ENCODE results near the gene ARL3. TPM values are rescaled to one million over a fixed set of nuclear protein-coding genes. Genes with fewer than 3 reads are reported as not detected.

ARL3 gene
- total and polyA plus RNA-seq, 5 experiments from 2014 or later = 3.6 to 4.4 (median 3.8) TPM

DNA sequence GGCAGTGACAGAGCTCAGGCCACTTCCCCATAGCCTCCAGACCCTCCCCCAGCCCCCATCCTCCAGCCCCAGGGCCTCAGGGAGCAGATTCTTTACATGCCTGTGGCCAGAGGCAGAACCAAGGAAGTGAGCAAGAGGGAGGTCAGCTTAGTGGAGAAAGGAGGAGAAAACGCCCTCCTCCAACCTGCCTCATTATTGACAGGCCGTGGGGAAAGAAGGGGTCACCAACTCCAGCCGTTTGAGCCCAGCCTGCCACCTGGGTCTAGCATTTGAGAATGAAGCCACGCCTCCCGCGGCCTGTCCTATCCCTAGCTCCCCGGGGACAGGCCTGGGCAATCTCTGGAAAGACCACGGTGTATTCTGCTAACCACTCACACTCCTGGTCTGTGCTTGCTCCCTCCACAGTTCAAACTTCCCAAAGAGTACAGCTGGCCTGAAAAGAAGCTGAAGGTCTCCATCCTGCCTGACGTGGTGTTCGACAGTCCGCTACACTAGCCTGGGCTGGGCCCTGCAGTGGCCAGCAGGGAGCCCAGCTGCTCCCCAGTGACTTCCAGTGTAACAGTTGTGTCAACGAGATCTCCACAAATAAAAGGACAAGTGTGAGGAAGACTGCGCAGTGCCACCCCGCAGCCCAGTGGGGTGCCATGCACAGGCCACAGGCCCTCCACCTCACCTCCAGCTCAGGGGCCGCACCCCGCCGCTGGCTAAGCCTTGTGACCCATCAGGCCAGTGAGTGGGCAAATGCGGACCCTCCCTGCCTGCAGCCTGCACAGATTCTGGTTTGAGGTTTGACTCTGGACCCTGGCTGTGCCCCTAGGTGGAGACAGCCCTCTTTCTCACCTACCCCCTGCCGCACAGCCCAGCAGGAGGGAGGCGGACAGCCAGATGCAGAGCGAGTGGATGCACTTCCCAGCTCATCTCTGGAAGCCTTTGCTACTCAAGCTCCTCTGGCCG, 84.3 kb downstream of the ARL3 start:
- Mint-ChIP-seq H3K4me3 (no peak overlapping the region), H3K9me3 (no peaks in the 10 kb centered on the region), H3K4me1 (peaks cover 23 to 42% (median 36%) of the 10 kb centered on the region in 4 donors), H3K36me3 (peaks cover 0 to 2% (median 0%) of the 10 kb centered on the region in 3 donors), H3K27me3 (no peaks in the 10 kb centered on the region), H3K27ac (peak overlapping the region in 6 of 10 donors; percentile 43 to 77 (median 54))
- ATAC-seq (no peak), DNase-seq (no peak)
- POLR2A ChIA-PET = interaction anchor here (0.9 kb wide), 1 partner anchor 16 kb away, joined by 3 read pairs; no protein-coding TSS in a partner anchor

DNA sequence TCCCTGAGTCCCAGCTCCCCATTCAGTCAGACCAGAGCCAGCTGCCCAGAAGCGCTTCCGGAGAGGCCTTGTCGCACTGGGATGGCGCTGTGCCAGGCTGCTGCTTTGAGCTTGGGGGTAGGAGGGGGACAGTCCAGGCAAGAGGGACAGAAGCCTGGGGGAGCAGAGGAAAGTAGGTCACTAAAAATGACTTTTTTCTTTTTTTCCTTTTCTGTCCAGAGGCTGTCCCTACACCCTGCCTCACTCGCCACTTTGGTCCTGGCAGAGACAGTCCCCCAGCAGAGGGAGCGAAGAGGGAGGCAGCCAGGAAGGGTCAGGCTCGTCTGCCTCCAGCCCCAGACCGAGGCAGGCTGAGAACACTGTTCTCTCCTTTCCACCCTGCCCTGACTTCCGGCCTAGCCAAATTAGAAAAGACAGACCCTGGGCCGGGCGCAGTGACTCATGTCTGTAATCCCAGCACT, 85.7 kb downstream of the ARL3 start:
- ATAC-seq (no peak), DNase-seq (peak in 1 of 10 donors; percentile 45)
- POLR2A ChIA-PET = interaction anchor here (0.6 to 2.4 kb wide), 3 partner anchors 16 to 31 kb away, joined by 3 to 7 read pairs (median 5); partner anchors contain the start of gene TRIM8
- Mint-ChIP-seq H3K4me3 (no peak overlapping the region), H3K27me3 (no peaks in the 10 kb centered on the region), H3K36me3 (peaks cover 0 to 2% (median 0%) of the 10 kb centered on the region in 3 donors), H3K4me1 (peaks cover 17 to 27% (median 23%) of the 10 kb centered on the region in 4 donors), H3K27ac (peak overlapping the region in 2 of 10 donors; percentile 9 to 15), H3K9me3 (no peaks in the 10 kb centered on the region)

DNA sequence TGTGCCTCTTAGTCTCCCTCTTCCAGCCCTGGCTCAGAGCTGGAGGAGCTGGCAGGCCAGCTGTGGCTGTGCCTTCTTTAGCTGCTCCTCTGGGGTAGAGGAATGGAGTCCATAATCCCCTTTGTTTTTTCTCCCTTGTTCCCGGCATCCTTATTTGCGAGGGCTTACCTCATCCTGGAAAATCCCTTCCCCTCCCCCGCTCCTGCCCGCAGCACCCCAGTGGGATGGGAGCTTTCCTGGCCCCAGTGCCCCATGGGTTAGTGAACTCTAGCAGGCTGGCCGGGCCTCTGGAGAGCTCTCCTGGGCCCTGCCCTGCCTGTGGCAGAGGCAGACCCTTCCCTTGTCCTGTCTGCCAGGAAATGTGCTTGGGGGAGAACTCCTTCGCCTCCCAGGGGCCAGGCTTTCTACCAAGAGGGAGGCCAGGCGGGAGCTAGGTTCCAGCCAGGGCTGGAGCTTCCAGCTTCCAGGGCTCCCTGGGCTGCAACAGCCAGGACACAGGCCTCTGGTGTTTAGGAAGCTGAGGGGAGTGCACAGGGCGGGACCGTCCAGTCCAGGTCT, 86.4 kb downstream of the ARL3 start:
- no peak overlapping the region for H3K4me3 Mint-ChIP-seq
- H3K4me1 Mint-ChIP-seq = peaks cover 10 to 20% (median 17%) of the 10 kb centered on the region in 4 donors
- H3K27ac Mint-ChIP-seq = peak overlapping the region in 1 of 10 donors; percentile 52
- no peaks in the 10 kb centered on the region for H3K27me3 Mint-ChIP-seq
- no peak for DNase-seq
- no peak for ATAC-seq
- H3K9me3 Mint-ChIP-seq = no peaks in the 10 kb centered on the region
- H3K36me3 Mint-ChIP-seq = peaks cover 0 to 2% (median 0%) of the 10 kb centered on the region in 3 donors
- POLR2A ChIA-PET = interaction anchor here (0.6 to 2.4 kb wide), 3 partner anchors 16 to 31 kb away, joined by 3 to 7 read pairs (median 5); partner anchors contain the start of gene TRIM8

DNA sequence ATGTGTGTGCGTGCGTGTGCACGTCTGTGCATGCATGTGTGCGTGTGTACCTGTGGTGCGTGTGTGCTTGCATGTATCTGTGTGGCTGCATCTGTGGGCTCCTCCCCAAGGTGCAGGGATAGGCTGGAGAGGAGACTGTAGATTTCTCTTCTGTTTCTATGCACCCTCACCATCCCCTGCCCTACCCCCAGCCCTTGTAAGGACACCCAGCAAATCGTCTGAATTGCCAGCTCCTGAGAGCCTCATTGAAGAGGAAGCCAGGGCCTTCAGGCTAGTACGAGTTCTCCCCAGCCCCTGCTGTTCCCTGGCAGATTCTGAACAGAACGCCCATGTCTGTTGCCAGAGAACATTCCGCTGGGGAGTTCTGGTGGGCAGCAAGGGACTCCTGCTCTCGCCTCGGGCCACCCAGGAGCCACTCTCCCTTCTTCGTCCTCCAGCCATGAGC, 86.9 kb downstream of the ARL3 start:
- no peak overlapping the region for H3K4me3 Mint-ChIP-seq
- POLR2A ChIA-PET = interaction anchor here (1.1 to 2.4 kb wide), 2 partner anchors 17 to 32 kb away, joined by 5 to 7 read pairs; partner anchors contain the start of gene TRIM8
- H3K36me3 Mint-ChIP-seq = peaks cover 0 to 2% (median 0%) of the 10 kb centered on the region in 3 donors
- no peaks in the 10 kb centered on the region for H3K9me3 Mint-ChIP-seq
- ATAC-seq (no peak), DNase-seq (peak in 1 of 10 donors; percentile 9)
- peak overlapping the region in 2 of 10 donors; percentile 58 to 75 for H3K27ac Mint-ChIP-seq
- no peaks in the 10 kb centered on the region for H3K27me3 Mint-ChIP-seq
- H3K4me1 Mint-ChIP-seq = peaks cover 5 to 15% (median 12%) of the 10 kb centered on the region in 4 donors

DNA sequence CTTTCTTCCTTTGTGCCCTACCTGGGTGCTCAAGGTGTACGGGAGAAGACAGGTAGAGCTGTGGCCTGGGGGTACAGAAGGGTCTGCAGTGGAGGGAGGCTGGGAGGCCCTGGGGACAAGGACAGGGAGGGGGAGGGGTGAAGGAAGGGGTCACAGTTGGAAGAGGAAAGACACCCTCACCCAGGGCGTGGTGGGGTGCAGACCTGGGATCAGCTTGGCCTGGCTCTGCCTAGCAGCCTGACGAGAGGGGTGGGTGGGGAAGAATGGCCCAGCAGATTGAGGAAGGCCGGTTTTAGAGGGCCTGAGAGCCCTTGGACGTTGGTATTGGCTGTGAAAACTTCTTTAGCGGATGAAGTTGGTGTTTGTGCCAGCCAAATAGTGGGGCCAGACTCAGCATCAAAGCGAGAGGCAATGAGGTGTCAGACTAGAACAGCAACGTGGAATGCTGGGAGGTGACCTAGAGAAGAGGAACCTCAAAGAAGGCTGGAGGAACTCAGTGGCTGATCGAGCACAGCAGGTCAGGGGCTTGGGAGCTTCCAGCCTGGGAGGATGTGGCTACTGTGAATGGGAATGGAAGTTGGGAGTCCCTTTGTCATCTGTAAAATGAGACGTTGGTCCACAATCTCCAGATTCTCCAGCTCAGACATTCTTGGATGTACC, 88.0 kb downstream of the ARL3 start:
- peak overlapping the region in 2 of 10 donors; percentile 24 to 70 for H3K27ac Mint-ChIP-seq
- POLR2A ChIA-PET = interaction anchor here (0.5 to 0.6 kb wide), 2 partner anchors 37 to 937 kb away, joined by 3 read pairs; no protein-coding TSS in a partner anchor
- DNase-seq (peak in 1 of 10 donors; percentile 45), ATAC-seq (no peak)
- no peaks in the 10 kb centered on the region for H3K27me3 Mint-ChIP-seq
- H3K36me3 Mint-ChIP-seq = peaks cover 0 to 2% (median 0%) of the 10 kb centered on the region in 3 donors
- H3K4me3 Mint-ChIP-seq = no peak overlapping the region
- H3K4me1 Mint-ChIP-seq = peaks cover 0 to 6% (median 3%) of the 10 kb centered on the region in 4 donors
- no peaks in the 10 kb centered on the region for H3K9me3 Mint-ChIP-seq

DNA sequence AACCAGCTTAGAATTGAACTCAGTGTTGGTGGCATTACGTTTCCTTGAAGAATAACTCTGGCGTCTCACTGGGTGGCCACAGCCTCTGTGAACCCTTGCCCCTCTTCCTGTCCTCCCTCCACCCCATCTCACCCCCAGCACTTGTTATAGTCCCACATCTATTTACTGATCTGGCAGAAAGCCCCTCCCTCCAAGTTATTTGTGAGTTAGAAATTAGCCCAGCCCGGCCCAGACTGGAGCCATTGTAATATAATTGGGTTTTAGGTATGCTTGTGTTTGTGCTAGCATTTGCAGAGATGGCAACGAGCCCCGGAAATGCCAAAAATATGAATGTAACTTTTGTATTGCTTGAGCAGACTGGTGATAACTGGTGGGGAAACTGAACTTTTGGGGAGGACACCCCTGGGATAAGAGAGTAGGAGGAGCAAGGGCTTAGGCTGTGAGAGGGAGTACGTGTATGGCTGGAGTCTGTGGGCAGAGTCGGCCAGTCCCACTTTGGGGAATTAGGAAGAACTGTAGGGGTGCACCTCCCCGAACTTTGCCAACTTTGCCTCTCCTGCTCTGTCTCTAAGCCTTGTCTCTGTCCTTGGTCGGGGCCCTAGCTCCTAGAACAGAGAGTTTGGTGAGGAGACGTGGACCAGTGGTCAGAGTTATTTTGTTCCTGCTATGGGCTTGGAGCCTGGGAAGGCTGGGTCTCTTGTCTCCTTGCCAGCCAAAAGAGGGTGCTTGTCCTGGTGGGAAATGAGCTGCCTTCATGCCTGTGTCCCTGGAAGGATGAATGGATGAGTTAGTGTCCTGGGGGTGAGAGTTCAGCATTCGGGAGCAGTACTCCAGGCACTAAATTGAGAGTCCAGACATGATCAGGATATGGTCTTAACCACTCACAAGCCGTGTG, 89.2 kb downstream of the ARL3 start:
- POLR2A ChIA-PET = interaction anchor here (0.6 to 1.2 kb wide), 2 partner anchors 13 to 936 kb away, joined by 3 read pairs; no protein-coding TSS in a partner anchor
- Mint-ChIP-seq H3K4me1 (peaks cover 0 to 3% (median 2%) of the 10 kb centered on the region in 4 donors), H3K27ac (peak overlapping the region in 3 of 10 donors; percentile 69 to 85 (median 72))

DNA sequence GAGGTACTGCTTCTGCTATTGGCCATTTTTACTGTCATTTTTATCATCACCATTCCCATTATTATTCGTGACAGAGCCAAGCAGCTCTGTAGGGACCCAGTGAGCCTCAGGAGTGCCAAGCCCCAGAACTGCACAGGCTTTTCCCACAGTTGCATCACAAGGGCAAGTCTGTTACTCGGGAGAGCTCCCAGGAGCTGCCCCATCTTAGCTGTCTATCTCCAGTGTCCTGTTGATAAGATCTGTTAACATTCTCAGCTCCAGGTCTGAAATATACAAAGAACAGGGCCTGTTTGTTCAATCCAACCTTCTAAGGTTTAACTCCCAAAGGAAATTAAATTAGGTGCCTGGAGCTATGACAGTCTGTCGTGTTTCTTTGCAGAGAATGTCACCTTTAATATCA, 90.1 kb downstream of the ARL3 start:
- no peak overlapping the region for H3K4me3 Mint-ChIP-seq
- H3K36me3 Mint-ChIP-seq = peaks cover 0 to 3% (median 0%) of the 10 kb centered on the region in 3 donors
- peak overlapping the region in 1 of 10 donors; percentile 28 for H3K27ac Mint-ChIP-seq
- POLR2A ChIA-PET = interaction anchor here (1.2 kb wide), 1 partner anchor 12 kb away, joined by 3 read pairs; no protein-coding TSS in a partner anchor
- no peaks in the 10 kb centered on the region for H3K9me3 Mint-ChIP-seq
- no peaks in the 10 kb centered on the region for H3K27me3 Mint-ChIP-seq
- ATAC-seq (no peak), DNase-seq (no peak)
- peaks cover 0 to 3% (median 2%) of the 10 kb centered on the region in 4 donors for H3K4me1 Mint-ChIP-seq

More for the DNA sequence above, 89.2 kb downstream of the ARL3 start:
- Mint-ChIP-seq H3K36me3 (no peaks in the 10 kb centered on the region), H3K9me3 (no peaks in the 10 kb centered on the region), H3K4me3 (no peak overlapping the region), H3K27me3 (no peaks in the 10 kb centered on the region)
- DNase-seq = no peak
- no peak for ATAC-seq

Other genes starting within 250 kb of the ARL3 start
- 10 to 100 TPM; 50.7 to 57.4 TPM for gene ACTR1A, start 211.7 kb downstream of the ARL3 start, total RNA-seq
- gene ACTR1A, start 211.7 kb downstream of the ARL3 start, polyA plus RNA-seq = 10 to 100 TPM; 45.9 to 60.7 (median 55.4) TPM
- 10 to 100 TPM; 11.8 to 14.3 TPM for gene SUFU, start 210.4 kb downstream of the ARL3 start, total RNA-seq
- gene SUFU, start 210.4 kb downstream of the ARL3 start, polyA plus RNA-seq = 1 to 10 TPM; 2.3 to 7.4 (median 3.0) TPM
- gene TRIM8, start 69.9 kb downstream of the ARL3 start, total RNA-seq = 10 to 100 TPM; 61.4 to 67.3 TPM
- 10 to 100 TPM; 27.5 to 53.2 (median 34.7) TPM for gene TRIM8, start 69.9 kb downstream of the ARL3 start, polyA plus RNA-seq
- gene SFXN2, start 239 bp upstream of the ARL3 start, total RNA-seq = 10 to 100 TPM; 30.0 to 32.6 TPM
- 10 to 100 TPM in 1 of 3 donors, 1 to 10 TPM in 2; 6.6 to 16.5 (median 9.0) TPM for gene SFXN2, start 239 bp upstream of the ARL3 start, polyA plus RNA-seq
- gene WBP1L, start 29.6 kb upstream of the ARL3 start, total RNA-seq = 10 to 100 TPM; 32.6 to 35.6 TPM
- gene WBP1L, start 29.6 kb upstream of the ARL3 start, polyA plus RNA-seq = 10 to 100 TPM; 22.6 to 28.2 (median 24.1) TPM
- not detected for gene CYP17A1, start 123.0 kb upstream of the ARL3 start, total RNA-seq
- gene CYP17A1, start 123.0 kb upstream of the ARL3 start, polyA plus RNA-seq = under 1 TPM in 1 of 3 donors, not detected in 2; 0.11 TPM
- gene BORCS7, start 139.9 kb upstream of the ARL3 start, total RNA-seq = 10 to 100 TPM; 16.7 to 17.1 TPM
- 10 to 100 TPM; 34.8 to 61.7 (median 58.6) TPM for gene BORCS7, start 139.9 kb upstream of the ARL3 start, polyA plus RNA-seq
- 1 to 10 TPM; 1.8 to 2.5 TPM for gene AS3MT, start 155.1 kb upstream of the ARL3 start, total RNA-seq
- gene AS3MT, start 155.1 kb upstream of the ARL3 start, polyA plus RNA-seq = not detected
- gene CNNM2, start 203.9 kb upstream of the ARL3 start, total RNA-seq = 10 to 100 TPM; 14.9 to 15.5 TPM
- 1 to 10 TPM; 4.4 to 5.7 (median 5.3) TPM for gene CNNM2, start 203.9 kb upstream of the ARL3 start, polyA plus RNA-seq